Measurements from ENCODE around the gene NFYB. TPM values are rescaled to one million over a fixed set of nuclear protein-coding genes. Genes with fewer than 3 reads are reported as not detected.

Gene NFYB
- total and polyA plus RNA-seq, 9 of the 15 experiments (the other 6 are each of a cell fraction or from before 2014, with no cell fraction given): 14.5 to 51.5 (median 32.3) TPM

GRCh38 chr12:104171785-104172569 is 34.0 kb upstream of the NFYB start (continued):
- TF ChIP-seq THRA (IDR thresholded peaks at IDR 0.05) (no peak), DPF2 (IDR thresholded peaks at IDR 0.05) (peak; percentile 76), KLF13 (tag; IDR thresholded peaks at IDR 0.05; ENCODE audit: borderline replicate concordance, low read depth) (no peak), PHF20 (IDR thresholded peaks at IDR 0.05; ENCODE audit: partially characterized antibody) (peak; percentile 75), ZBTB11 (CRISPR knock-in tag; IDR thresholded peaks at IDR 0.05) (0 out of 6 replicates have a peak, but pooled peaks of 1 of the 3 experiments have one; percentile 45), HDAC1 (IDR thresholded peaks at IDR 0.05) (peak; percentile 55 to 67; a peak in 3 of 4 replicates), MLLT1 (IDR thresholded peaks at IDR 0.05) (no peak), ZC3H4 (CRISPR knock-in tag; IDR thresholded peaks at IDR 0.05; ENCODE audit: borderline replicate concordance) (no peak), KDM1A (IDR thresholded peaks at IDR 0.05) (peak; percentile 57 to 63), ATF1 (CRISPR knock-in tag; IDR thresholded peaks at IDR 0.05) (no peak), ATF1 (tag; IDR thresholded peaks at IDR 0.05) (0 out of 2 replicates have a peak, but pooled peaks have one; percentile 38), NFRKB (IDR thresholded peaks at IDR 0.05; ENCODE audit: low read depth) (0 out of 2 replicates have a peak, but pooled peaks have one; percentile 46), MYNN (IDR thresholded peaks at IDR 0.05) (0 out of 2 replicates have a peak, but pooled peaks have one; percentile 34), MYNN (CRISPR knock-in tag; IDR thresholded peaks at IDR 0.05) (no peak), TCF3 (CRISPR knock-in tag; IDR thresholded peaks at IDR 0.05) (peak; percentile 61), TAF7 (tag; IDR thresholded peaks at IDR 0.05) (0 out of 2 replicates have a peak, but pooled peaks have one; percentile 47), HDAC8 (tag; IDR thresholded peaks at IDR 0.05) (peak; percentile 52; the same call in 1 of the 2 replicates), FOSL1 (tag; conservative IDR thresholded peaks at IDR 0.05) (peak; percentile 46; the same call in 1 of the 2 replicates), MBD2 (IDR thresholded peaks at IDR 0.05; ENCODE audit: borderline replicate concordance, low read depth) (no peak), NBN (IDR thresholded peaks at IDR 0.05; ENCODE audit: low read depth) (peak; percentile 75; the same call in 1 of the 2 replicates), ZNF75A (CRISPR knock-in tag; IDR thresholded peaks at IDR 0.05) (no peak), LEF1 (IDR thresholded peaks at IDR 0.05) (peak; percentile 85; the same call in 1 of the 2 replicates), FOXK2 (conservative IDR thresholded peaks at IDR 0.05 in 1 of 2, IDR thresholded peaks at IDR 0.05 in 1 of 2; ENCODE audit: low read depth in 2 of 2) (peak; percentile 56 to 75; a peak in 2 of 4 replicates), RAD51 (IDR thresholded peaks at IDR 0.05; ENCODE audit: borderline replicate concordance, low read depth) (0 out of 2 replicates have a peak, but pooled peaks have one; percentile 9)

Data from K562 (cell line).